Dermis microvascular lymphatic vessel endothelial cell (primary cell): ENCODE data around the gene EFCAB8. TPM values are rescaled to one million over a fixed set of nuclear protein-coding genes. Genes with fewer than 3 reads are reported as not detected.
"Not testable (repeated sequence)": the region's sequence is repeated elsewhere in the genome, so short reads cannot be mapped to it uniquely, and the experiment has no call there.

ENCODE experiments used
- DNase-seq, 2 donors: peaks; one replicate each; pipeline versions ENCODE4 v3.0.0 to v3.0.0-alpha.2; 2010; ENCODE audit warnings: low read depth in 2 of 2
- total RNA-seq: library from RNA; depleted of rRNA; stranded (reverse); fragments of >200 nt; gene quantifications from 2 replicates; pipeline ENCODE4 v1.2.1, GENCODE V29; 2014

EFCAB8 gene
- total RNA-seq, 1 donor from 2014 or later: not detected

DNA sequence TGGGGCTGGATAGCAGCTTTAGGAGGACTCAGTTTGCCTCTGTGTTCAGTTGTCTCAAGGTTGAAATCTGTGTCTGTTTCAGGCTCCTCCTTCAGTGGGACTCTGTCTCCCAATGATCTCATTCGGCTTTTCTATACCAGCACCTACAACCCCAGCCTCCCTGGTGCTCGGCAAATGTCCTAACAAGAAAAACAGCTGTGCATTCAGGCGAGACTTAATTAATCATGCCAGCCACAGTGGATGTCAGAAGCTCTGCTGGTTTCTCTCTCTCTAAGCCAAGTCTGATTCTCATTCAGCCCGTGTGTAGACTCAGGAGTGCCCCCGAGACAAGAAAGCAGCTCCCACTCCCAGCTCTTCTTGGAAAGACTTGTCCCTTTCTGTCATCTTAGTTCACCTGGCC is 98.7 kb downstream of the EFCAB8 start:
- no peak for DNase-seq

DNA sequence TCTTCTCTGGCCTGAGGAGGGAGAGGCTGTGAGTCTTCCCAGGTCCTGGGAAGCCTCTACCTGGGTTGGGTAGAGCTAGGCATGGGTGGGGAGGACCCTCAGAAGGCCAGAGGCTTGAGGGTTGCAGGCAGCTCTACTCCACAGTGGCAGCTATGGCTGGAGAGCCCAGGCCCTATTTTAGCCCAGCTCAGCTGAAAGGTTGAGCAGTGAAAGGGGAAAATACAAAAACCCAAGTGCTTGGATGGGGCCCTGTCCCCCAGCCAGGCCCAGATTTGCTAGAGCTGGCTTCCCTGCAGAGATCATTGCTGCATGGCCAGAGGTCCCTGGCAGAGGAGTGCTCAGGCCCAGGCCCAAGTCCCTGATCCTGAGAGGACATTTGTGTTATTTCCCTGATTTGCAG is 99.9 kb downstream of the EFCAB8 start:
- no peak for DNase-seq

DNA sequence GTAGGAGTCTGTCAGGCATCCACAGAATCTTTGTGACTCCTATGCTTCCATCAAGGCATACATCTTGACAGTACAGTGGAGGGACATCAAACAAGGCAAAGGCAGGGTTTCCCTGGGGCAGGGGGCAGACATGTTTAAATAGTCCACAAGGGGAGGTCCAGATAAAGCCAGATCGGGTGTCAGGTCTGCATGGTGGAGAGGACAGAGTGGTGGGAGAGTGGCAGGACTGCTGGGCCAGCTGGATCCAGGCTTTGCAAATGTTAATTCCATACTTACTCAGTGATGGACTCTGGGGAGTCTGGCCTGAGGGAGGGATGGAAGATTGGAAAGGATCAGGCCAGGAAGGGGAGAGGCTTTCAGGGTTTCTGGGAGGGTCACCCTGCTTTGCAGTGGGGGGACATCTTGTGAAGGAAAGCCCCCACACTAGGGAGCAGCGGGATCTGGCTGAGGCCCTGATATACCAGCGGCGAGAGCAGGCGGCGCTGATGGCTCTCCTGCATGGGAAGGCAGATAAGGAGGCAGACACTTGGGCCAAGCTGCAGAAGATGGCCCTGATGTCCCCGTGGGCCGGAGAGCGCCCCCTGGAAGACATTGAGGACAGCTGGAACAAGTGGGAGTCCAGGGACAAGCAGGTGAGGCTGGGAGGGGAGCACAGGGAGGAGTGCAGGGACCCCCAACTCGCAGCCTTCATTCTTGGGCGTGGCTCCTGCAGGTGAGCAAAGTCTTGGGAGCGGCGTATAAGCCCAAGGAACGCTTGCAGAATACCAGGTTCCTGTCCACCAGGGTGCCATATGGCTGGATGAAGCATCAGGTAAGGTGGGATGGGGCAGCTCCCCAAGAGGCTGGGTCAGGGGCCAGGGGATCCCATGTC is 100.9 kb downstream of the EFCAB8 start:
- no peak for DNase-seq

DNA sequence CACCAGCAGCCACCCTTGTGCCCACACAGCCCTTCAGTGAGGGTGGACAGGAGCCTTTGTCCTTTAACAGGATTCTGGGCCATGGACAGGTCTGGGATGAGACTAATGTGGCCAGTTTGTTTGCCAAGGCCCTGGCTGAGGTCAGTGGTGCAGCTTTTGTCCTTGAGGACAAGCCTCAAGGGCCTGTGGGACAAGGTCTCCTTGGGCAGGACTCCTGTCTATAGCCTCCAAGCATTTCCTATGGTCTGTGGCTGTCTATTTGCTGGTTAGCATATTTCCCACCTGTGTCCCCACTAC is 101.4 kb downstream of the EFCAB8 start:
- no peak for DNase-seq

DNA sequence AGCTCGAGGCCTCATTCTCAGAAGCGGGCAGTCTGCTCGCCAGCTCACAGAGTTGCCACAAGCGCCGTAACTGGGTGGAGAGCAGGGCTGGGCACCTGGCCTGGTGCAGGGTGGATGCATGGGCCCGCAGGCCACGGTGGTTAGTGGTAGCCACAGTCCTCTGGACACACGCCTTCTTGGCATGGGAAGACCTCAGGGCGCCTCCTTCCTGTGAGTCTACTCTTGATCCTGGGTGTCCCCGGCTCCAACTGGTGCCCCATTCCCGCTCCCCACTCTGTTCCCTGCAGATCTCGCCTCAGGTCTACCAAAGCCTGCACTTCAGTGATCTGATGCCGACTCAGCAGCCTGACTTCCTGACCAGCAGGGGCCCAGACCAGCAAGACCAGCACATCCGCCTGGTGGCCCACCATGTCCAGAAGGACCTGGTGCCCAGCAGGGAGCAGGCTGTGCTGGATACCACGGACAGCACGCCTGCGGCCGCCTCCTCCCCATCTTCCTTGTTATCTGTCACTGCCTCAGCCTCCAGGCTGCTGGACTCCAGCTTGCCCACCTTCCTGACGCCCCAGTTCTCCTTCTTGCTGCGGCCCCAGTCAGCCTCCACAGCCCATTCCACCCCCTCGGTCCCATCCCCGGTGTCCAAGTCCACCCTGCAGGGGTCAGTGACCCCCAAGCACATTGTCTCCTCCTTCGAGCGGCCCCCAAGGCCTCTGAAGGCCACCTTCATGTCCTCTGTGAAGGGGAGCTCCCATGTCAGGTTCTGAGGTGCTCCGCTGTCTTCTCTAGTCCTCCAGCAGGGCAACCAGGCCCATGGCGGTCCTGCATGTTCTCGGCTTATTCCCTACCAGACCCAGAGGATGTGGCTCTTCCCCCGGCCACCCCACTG is 102.4 kb downstream of the EFCAB8 start:
- no peak for DNase-seq

DNA sequence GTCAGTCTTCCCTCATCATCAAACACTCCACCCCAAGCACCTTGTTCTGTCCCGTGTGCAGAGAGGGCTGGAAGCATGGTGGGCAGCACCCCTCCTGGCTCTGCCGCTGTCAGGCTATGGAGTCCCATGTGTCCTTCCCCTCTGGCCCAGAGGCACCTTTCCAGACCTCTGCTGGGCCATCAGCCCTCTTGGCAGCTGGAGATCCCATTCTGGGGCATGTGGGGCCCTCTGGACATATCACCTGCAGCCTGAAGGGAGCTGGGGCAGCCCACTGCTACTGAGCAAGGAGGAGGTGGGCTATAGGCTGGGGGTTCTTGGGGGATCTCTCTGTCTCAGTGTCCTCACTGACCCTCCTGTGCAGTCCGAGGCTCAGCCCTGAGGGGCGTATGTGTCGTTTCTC is 103.3 kb downstream of the EFCAB8 start:
- DNase-seq: no peak

DNA sequence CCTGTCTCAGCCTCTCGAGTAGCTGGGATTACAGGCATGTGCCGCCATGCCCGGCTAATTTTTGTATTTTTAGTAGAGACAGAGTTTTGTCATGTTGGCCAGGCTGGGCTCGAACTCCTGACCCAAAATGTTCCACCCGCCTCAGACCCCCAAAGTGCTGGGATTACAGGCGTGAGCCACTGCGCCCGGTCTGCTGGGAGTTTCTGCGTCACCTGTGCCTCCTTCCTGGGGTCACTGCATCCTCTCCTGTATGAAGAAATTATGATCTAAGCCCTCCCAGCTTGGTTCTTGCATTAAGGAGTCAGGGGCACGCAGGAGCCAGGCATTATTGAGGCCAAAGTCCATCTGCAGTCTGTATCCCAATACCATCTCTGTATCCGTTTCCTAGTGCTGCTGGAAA is 103.9 kb downstream of the EFCAB8 start:
- not testable (repeated sequence) for DNase-seq

DNA sequence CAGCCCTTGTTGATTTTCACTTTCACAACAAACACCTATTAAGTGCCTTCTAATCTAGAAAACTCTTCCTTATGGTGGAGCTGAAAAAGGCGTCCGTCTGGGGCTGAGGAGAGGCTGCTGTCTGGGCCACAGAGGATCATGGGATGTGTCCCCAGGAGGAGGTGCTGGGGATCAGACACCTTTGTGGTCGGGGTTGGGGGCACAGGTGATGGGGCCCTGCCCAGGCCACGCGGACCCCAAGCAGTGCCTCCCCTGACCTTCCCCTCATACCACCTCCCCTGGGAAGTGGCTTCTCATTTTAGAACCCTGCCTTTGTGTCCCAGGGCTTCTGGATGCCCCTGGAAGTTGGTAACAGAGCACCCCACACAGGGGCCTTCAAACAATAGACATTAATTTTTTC is 104.5 kb downstream of the EFCAB8 start:
- DNase-seq: no peak

DNA sequence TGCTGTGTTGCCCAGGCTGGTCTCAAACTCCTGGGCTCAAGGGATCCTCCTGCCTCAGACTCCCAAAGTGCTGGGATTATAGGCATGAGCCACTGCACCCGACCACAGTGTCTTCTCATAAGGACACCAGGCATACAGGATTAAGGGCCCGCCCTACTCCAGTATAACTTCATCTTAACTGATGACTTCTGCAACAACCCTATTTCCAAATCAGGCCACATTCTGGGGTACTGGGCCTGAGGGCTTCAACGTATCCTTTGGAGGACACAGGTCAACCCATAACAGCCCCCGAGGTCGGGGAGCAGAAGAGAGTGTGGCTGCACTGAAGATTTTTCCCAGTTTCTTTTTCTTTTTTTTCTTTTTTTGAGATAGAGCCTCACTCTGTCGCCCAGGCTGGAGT is 105.9 kb downstream of the EFCAB8 start:
- no peak for DNase-seq

DNA sequence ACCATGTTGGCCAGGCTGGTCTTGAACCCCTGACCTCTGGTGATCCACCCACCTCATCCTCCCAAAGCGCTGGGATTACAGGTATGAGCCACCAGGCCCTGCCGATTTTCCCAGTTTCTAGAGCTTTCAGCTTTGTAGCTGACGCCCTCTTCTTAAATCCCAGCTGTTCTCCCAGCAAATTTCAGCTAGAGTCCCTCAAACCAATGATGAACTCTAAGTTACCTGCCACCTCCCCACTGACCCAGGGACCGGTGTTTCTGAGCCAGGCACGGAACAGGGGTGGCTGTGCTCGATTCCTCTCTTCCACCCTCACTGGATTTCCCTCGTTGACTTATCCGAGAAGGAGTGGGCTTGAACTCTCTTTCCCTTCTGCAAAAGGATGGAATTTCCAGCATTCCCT is 106.4 kb downstream of the EFCAB8 start:
- DNase-seq: no peak

DNA sequence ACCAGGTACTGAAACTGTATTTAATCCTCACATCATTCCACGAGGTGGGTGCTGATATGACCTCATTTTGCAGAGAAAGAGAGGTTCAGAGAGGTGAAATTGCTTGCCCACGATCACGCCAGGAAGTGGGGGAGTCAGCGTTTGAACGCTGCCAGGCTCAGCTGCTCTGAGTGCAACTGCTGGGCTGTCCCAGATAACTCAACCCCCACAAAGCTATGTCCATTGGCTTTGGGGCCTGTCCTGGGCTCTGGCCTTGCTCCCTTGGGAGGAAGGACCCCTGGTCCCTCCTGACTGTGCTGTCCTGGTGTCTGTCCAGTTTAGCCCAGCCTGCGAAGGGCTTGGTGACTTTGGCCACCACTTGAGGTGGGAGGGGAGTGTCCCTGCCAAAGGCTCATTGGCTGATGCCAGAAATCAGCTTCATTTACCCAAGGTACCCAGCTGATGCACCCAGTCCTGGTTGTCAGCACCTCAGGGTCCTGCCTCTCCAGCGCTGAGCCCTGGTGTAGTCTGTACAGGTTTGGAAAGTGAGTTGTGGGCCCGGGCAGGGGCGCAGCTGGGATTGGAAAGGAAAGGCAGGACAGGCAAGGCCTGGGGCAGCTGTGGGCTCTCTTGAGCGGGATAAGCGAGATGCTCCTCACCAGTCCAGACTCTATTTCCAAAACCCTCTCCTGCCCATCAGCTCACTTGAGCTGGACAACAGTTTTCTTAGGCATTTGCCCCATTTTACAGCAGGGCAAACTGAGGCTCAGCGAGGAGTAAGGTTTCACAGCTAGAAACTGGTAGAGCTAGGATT is 107.1 kb downstream of the EFCAB8 start:
- DNase-seq: no peak

DNA sequence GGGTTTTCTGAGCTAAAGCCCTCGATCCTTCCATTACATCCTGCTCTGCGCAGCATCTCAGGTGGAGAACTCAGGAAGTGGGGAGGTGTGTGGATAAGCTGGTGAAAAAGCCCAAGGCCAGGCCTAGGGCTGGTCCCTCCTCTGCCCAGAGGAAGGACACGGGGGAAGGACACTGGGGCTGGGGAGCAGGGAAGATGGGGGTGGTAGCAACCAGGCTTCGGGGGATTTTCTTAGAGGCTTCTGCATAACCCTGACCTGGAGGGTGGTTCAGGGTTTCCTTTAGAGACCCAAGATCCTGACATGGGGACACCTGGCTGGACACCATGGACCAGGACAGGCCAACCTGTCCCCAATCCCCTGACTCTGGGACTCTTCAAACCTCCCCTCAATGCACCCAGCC is 107.7 kb downstream of the EFCAB8 start:
- DNase-seq: no peak

DNA sequence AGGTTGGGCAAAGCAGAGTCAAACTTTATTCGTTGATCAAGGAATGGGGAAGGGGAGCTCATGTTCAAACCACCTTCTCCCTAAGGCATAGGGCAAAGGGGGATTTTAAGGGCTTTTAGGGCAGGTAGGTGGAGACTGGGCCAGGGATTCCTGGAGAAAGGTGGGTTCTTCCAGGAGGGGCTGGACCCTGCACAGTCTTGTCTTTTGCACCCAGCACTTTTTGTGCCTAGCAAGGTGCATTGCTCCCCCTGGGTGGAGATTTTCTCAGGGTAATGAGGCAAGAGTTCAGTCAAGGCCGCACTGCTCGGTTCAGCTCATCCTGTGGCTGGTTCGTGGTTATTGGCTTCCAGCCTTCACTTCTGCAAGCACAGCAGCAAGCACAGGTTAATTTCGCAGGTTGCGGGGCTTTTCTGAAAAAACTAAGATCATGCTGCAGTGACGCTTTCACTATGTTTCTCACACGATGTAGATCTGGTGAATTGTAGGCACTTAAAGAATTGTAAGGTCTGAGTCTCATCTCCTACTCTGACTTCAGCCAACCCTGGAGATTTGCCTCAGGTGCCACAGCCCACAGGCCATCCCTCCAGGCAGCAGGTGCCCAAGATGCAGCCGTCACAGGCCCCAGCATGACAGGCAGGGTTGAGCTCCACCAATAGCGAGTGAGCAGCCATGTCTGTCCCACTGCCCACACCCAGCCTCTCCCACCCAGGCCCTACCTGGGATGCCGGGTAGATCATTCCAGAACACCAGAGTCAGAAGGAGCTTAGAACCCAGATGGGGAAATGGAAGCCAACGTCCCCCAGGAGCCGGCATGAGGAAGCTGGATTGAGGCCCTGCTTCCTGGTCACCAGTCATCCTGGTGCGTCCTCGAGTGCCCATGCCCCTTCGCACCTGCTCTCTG is 108.4 kb downstream of the EFCAB8 start:
- no peak for DNase-seq

DNA sequence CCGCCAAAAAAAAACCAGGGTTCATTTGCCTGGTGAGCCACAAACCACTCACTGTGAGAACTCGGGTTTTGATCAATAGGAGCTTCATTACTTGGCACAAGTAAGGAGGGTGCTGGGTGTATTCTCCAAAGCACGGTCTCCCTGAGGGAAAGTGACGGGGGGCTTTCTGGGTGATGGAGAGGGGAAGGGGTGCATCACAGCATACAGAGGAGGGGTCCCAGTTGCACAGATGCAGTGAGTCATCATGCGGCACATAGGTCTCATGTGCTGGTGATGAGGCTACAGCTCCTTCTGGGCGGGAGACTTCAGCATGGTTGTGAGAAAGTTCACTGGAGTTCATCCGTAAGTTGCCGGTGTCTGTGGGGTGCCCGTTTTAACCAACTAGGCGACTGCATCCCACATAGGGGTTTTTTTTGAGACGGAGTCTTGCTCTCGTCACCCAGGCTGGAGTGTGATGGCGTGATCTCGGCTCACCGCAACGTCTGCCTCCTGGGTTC is 109.3 kb downstream of the EFCAB8 start:
- no peak for DNase-seq

DNA sequence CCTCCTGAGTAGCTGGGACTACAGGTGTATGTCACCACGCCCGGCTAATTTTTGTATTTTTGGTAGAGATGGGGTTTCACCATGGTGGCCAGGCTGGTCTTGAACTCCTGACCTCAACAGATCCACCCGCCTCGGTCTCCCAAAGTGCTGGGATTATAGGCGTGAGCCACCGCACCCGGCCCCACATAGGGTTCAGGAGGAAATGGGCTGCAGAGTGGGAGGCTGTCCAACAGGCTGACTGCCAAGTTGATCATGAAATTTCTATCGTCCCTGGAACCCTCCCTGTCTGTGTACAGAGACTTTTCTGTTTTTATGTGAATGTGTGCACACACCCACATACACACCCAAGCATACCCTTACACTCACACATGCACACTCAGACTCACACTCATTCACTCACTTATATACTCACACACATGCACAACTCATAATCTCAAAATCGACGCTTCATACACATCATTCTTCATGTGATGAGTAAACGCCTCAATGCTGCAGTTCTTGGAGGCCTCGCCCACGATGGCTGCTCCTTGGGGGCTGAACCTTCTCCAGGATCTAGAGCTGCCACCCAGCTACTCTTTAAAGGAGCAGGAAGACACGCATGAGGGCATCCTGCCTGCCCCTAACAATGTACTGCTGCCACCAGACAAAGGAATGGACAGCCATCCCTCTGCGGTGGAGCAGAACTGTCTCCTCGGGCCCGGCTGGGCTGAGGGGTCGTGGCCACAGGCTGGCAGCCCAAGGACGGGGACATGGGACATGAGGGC is 109.9 kb downstream of the EFCAB8 start:
- DNase-seq: no peak

DNA sequence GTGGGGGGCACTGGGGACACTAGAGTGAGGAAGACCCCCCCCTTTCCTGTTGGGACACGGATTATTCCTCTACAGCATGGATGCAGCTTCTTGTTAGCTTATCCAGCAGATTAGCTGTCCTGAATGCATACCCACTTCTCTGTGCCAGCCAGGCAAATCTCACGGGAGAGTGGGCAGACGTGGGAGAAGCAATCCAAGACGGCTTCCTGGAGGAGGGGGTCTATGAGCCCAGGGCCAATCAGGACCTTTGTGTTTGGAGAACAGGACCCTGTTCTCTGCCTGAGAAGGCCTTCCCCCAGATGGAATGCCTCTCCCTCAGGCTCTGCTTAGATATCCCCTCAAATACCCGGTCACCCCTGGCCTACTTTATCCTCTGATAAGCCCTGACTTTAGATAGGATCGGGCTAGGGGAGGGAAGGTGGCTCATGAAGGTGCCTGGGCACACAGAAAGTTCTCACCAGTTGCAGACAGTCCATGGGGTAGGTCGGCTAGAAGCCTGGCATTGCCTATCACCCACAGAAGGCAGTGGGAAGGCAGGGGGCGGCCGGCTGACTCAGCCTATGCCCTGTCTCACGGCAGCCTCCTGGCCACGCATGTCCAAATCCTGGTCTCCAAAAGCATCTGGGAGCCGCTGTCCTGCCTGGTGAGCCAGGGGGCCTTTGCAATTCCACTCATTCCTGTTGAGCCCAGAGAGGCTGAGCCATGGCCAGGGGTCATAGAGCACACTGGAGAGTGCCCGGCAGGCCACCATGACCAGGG is 110.8 kb downstream of the EFCAB8 start:
- no peak for DNase-seq

DNA sequence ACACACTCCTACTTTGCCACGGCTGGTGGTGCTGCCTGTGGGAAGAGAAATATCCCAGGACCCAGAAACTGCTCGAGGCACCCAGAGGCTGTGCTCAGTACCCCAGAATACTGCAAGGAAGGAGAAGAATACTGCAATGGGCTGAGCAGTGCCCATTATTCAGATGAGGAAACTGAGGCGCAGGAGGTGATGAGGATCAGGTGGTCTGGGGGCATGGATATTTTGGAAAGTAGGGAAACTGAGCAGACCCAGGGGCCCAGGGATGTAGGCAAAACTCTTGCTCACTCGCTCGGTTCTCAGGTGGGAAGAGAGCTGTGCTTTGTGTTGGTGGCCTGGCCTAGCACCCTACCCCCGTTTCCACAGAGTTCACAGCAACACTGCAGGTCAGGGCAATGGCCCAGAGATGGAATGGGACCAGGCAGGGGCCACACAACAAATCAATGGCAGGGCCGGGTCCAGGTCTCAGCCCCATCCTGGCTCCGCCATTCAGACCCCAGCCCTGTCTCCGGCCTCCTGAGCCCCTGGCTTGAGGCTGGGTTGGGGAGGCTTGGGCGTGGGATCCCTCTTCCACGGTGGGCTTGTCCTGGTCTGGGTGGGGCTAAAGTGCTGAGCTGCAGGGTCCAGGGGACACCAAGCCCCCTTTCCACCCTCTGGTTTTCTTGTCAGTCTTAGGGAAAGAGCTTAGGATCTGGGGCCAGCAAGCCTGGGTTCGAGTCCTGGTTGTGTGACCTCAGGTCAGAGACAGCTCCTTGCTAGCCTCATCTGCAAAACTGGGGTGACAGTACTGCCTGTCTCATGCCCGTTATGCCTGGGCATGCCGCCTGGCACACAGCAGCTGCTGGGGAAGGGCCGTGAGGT is 111.6 kb downstream of the EFCAB8 start:
- no peak for DNase-seq

DNA sequence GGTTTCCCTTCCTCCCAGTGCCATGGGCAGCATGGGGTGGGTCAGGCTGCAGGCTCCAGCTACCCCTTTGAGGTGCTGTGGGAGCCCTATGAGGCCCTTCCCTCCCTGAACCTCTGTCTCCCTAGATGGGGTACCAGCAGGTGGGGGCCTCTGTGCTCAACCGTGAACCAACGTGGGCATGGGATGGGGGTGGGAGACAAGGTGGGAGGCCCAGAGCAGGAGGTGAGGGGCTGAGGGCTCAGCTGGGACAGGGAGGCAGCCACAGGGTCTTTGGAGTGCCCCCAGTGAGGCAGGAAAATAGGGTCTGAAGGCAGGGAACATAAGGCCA is 112.2 kb downstream of the EFCAB8 start:
- DNase-seq: no peak
